Mucosa of stomach (tissue), 1 donor: ENCODE results near the gene LIFR.
"Not testable (repeated sequence)": the region's sequence is repeated elsewhere in the genome, so short reads cannot be mapped to it uniquely, and the experiment has no call there.

ENCODE experiments used
- H3K27me3 ChIP-seq: one replicate; pipeline ENCODE4 v1.7.0; 2013; ENCODE audit warnings: mild to moderate bottlenecking, low read length; ENCODE audit not compliant: control insufficient read depth, insufficient read depth
- H3K36me3 ChIP-seq: one replicate; pipeline ENCODE4 v1.7.0; 2013; ENCODE audit warnings: low read length; ENCODE audit not compliant: control insufficient read depth, insufficient read depth
- H3K4me1 ChIP-seq: one replicate; pipeline ENCODE4 v1.7.0; 2013; ENCODE audit warnings: mild to moderate bottlenecking, low read length; ENCODE audit not compliant: control insufficient read depth, insufficient read depth
- H3K4me3 ChIP-seq: one replicate; pipeline ENCODE4 v1.7.0; 2013; ENCODE audit warnings: low read length
- H3K9ac ChIP-seq: one replicate; pipeline ENCODE4 v1.7.0; 2013; ENCODE audit warnings: mild to moderate bottlenecking, low read length, moderate library complexity
- H3K9me3 ChIP-seq: one replicate; pipeline ENCODE4 v1.7.0; 2013; ENCODE audit warnings: mild to moderate bottlenecking, low read length, moderate library complexity; ENCODE audit not compliant: control insufficient read depth
- donor health status: Pancreatic carcinoma.

Gene LIFR, protein sequence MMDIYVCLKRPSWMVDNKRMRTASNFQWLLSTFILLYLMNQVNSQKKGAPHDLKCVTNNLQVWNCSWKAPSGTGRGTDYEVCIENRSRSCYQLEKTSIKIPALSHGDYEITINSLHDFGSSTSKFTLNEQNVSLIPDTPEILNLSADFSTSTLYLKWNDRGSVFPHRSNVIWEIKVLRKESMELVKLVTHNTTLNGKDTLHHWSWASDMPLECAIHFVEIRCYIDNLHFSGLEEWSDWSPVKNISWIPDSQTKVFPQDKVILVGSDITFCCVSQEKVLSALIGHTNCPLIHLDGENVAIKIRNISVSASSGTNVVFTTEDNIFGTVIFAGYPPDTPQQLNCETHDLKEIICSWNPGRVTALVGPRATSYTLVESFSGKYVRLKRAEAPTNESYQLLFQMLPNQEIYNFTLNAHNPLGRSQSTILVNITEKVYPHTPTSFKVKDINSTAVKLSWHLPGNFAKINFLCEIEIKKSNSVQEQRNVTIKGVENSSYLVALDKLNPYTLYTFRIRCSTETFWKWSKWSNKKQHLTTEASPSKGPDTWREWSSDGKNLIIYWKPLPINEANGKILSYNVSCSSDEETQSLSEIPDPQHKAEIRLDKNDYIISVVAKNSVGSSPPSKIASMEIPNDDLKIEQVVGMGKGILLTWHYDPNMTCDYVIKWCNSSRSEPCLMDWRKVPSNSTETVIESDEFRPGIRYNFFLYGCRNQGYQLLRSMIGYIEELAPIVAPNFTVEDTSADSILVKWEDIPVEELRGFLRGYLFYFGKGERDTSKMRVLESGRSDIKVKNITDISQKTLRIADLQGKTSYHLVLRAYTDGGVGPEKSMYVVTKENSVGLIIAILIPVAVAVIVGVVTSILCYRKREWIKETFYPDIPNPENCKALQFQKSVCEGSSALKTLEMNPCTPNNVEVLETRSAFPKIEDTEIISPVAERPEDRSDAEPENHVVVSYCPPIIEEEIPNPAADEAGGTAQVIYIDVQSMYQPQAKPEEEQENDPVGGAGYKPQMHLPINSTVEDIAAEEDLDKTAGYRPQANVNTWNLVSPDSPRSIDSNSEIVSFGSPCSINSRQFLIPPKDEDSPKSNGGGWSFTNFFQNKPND

GRCh38 chr5:38556599-38557307, at the start of gene LIFR:
TSS of gene LIFR (minus strand) at chr5:38556646. CDS start at chr5:38530647, 25,999 bp downstream.
- Histone ChIP-seq H3K4me1 (no peaks in the 10 kb centered on the region), H3K27me3 (no peaks in the 10 kb centered on the region), H3K36me3 (no peaks in the 10 kb centered on the region), H3K4me3 (peak within 1 kb of the TSS; percentile 87), H3K9ac (peak within 1 kb of the TSS; percentile 90), H3K9me3 (no peaks in the 10 kb centered on the region)

DNA sequence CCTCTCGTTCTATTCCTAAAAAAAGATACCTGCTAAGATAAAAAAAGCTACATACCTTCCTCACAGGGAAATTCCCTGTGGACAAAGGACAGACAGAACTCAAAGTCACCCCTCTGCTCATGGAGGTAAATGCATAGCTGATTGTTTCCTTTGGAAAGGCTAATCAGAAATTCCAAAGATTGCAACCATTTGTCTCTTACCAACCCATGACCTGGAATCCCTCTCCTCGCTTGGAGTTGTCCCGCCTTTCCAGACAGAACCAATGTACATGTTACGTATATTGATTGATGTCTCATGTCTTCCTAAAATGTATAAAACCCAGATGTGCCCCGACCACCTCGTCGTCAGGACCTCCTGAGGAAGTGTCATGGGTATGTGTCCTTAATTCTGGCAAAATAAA, 49.2 kb upstream of the LIFR start:
- no peak overlapping the region for H3K9ac ChIP-seq
- H3K4me3 ChIP-seq = no peak overlapping the region
- peaks cover 38% of the 10 kb centered on the region for H3K4me1 ChIP-seq
- no peaks in the 10 kb centered on the region for H3K36me3 ChIP-seq
- H3K27me3 ChIP-seq = no peaks in the 10 kb centered on the region
- no peaks in the 10 kb centered on the region for H3K9me3 ChIP-seq

DNA sequence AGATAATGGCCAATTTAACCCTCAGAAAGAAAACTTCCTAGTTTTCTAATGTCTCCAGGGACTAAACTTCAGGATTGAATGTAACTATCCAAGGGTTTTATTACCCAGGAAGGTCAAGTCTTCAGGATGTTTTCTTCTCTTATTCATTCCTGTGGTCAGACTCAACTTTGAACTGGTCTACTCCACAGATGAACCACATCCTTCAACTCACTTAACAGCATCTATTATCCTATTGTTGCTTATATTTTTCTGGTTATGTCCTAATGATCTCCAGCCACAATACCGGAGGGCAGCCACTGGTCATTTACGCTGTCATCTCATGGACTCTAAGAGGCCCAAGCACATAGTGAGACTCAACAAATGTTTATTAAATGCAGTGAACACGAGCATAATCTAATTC, 47.2 kb upstream of the LIFR start:
- no peak overlapping the region for H3K4me3 ChIP-seq
- H3K9ac ChIP-seq = no peak overlapping the region
- peaks cover 43% of the 10 kb centered on the region for H3K4me1 ChIP-seq
- no peaks in the 10 kb centered on the region for H3K36me3 ChIP-seq
- no peaks in the 10 kb centered on the region for H3K27me3 ChIP-seq
- no peaks in the 10 kb centered on the region for H3K9me3 ChIP-seq

DNA sequence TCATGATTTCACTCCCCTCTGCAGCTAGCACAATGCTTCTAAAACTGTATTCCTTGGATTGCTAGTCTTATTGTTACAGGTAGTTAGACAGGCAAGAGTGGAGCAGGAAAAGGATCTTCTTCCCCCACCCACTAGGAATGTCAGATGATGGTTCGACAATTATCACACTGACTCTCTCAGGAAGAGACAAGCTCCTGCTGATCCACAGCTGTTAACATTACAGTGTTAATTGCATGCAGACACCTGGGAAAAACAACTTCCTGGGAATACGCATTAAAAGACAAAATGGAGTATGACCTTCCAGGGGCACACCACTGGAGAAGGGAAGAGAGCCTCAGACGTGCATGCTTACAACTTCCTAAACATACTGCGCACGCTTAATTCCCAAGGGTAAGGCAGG, 46.2 kb upstream of the LIFR start:
- Histone ChIP-seq H3K9me3 (no peaks in the 10 kb centered on the region), H3K36me3 (no peaks in the 10 kb centered on the region), H3K9ac (no peak overlapping the region), H3K4me3 (no peak overlapping the region), H3K27me3 (no peaks in the 10 kb centered on the region), H3K4me1 (peaks cover 42% of the 10 kb centered on the region)

GRCh38 chr5:38601863-38602298, 45.4 kb upstream of the LIFR start:
- Histone ChIP-seq H3K9me3 (no peaks in the 10 kb centered on the region), H3K9ac (no peak overlapping the region), H3K4me3 (no peak overlapping the region), H3K36me3 (no peaks in the 10 kb centered on the region), H3K27me3 (no peaks in the 10 kb centered on the region), H3K4me1 (peaks cover 35% of the 10 kb centered on the region)

GRCh38 chr5:38601133-38601862, 44.9 kb upstream of the LIFR start:
- Histone ChIP-seq H3K27me3 (no peaks in the 10 kb centered on the region), H3K36me3 (no peaks in the 10 kb centered on the region), H3K9me3 (no peaks in the 10 kb centered on the region), H3K4me3 (no peak overlapping the region), H3K4me1 (peaks cover 32% of the 10 kb centered on the region), H3K9ac (no peak overlapping the region)

DNA sequence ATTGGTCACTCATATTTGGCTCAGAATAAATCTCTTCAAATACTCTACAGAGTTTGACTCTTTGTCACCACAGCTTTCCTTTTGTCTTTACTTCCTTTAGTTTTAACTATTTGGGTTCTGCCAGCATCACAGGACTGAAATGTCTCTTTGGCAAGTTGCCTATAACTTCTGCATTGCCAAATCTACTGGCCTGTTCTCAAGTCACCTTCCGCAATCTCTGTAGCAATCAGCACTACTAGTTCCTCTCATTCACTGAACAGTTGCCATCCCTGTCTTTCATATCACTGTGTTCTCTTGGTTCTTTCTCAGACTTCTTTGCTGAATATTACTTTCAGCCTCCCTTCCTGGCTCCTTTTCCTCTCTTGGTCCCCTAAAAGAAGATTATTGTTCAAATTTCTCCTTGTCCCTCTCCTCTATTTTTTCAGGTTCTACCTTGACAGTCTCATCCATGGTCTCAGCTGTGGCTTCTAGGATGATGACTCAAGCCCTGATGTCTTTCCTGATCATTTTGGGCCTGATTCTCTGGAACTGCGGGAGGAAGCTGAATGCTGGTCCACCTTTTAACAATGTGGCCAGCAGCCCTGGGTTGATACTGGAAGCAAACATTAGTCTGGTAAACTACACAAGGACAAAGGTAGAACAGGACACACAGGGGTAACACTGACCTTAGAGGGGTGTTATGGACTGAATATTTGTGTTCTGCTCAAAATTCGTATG, 44.0 kb upstream of the LIFR start:
- H3K4me3 ChIP-seq = no peak overlapping the region
- H3K9ac ChIP-seq = no peak overlapping the region
- H3K36me3 ChIP-seq = no peaks in the 10 kb centered on the region
- H3K27me3 ChIP-seq = no peaks in the 10 kb centered on the region
- H3K4me1 ChIP-seq = peaks cover 31% of the 10 kb centered on the region
- no peaks in the 10 kb centered on the region for H3K9me3 ChIP-seq

DNA sequence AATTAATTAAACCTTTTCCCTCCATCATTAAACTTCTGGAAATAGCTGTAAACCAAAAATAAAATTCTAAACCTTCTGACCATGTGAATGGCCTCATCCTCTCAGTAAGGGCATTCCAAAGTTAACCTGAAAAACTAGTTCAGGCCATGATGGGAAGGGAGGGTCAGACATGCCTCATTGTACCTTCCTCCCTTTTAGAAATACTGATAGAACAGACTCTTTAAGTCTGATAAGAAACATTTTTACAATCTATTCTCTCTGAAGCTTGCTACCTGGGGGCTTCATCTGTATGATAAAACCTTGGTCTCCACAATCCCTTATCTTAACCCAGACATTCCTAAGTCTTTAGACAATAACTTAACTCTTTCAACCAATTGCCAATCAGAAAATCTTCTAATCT, 43.3 kb upstream of the LIFR start:
- H3K9me3 ChIP-seq, H3K9ac ChIP-seq, H3K27me3 ChIP-seq, H3K36me3 ChIP-seq, H3K4me3 ChIP-seq: not testable (repeated sequence)
- peaks cover 31% of the 10 kb centered on the region for H3K4me1 ChIP-seq

GRCh38 chr5:38598994-38599617, 42.7 kb upstream of the LIFR start:
- Histone ChIP-seq H3K9me3 (no peaks in the 10 kb centered on the region), H3K4me1 (peaks cover 31% of the 10 kb centered on the region), H3K4me3 (no peak overlapping the region), H3K9ac (no peak overlapping the region), H3K36me3 (no peaks in the 10 kb centered on the region), H3K27me3 (no peaks in the 10 kb centered on the region)

DNA sequence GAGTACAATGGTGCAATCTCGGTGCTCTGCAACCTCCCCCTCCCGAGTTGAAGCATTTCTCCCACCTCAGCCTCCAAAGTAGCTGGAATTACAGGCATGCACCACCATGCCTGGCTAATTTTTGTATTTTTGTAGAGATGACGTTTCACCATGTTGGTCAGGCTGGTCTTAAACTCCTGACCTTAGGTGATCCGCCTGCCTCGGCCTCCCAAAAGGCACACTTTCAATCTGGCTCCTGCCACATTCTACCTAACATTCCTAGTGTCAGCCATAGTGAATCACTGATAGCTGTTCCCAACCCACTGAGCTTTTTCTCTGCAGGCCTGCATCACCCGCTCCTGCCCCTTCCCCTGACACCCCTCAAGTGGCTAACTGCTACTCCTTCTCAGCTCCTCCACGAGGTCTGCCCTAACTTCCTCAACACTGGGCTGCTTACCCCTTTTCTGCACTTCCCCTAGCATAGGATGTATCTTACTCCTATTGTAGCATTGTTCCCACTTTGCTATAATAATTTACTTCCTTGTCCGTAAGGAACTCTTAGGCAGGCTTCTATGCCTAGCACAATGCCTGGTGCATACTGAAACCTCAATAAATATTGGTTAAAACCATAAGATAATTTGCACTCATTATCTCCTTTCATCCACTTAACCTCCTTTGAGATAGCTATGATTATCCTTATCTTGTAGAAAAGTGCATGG, 42.0 kb upstream of the LIFR start:
- H3K9me3 ChIP-seq = no peaks in the 10 kb centered on the region
- H3K4me3 ChIP-seq = no peak overlapping the region
- no peaks in the 10 kb centered on the region for H3K36me3 ChIP-seq
- no peak overlapping the region for H3K9ac ChIP-seq
- peaks cover 31% of the 10 kb centered on the region for H3K4me1 ChIP-seq
- no peaks in the 10 kb centered on the region for H3K27me3 ChIP-seq
